ENCODE data around the gene PREB. TPM values are rescaled to one million over a fixed set of nuclear protein-coding genes. Genes with fewer than 3 reads are reported as not detected.

The PREB gene
- total RNA-seq, 6 experiments from 2014 or later = 43.4 to 50.7 (median 46.4) TPM

DNA sequence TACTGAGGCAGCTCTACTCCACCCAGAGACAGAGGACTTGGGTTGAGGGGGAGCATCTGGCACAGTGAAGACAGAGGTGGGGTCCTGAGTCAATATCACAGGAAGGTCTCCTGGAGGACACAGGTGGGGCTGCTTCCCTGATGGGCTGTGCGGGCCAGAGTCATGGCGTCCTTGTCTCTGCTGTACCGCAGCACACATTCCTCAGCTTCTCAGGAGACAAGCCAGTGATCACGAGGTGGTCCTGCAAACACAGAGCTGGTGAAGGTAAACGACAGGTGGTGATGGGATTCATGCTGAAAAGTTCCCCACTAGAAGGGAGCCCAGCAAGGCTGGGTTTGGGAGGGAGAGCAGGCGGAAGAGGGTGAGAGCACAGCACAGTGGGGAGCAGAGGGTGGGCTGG, 24.0 kb upstream of the PREB start:
- peaks cover 28% of the 10 kb centered on the region for H3K27me3 Mint-ChIP-seq (ENCODE audit: insufficient read depth)
- peaks cover 11% of the 10 kb centered on the region for H3K4me1 Mint-ChIP-seq (ENCODE audit: low read depth)
- no peak overlapping the region for H3K27ac Mint-ChIP-seq
- no peaks in the 10 kb centered on the region for H3K9me3 Mint-ChIP-seq
- no peaks in the 10 kb centered on the region for H3K36me3 Mint-ChIP-seq (ENCODE audit: low read depth)
- no peak for DNase-seq
- TF ChIP-seq, protein P1, sequence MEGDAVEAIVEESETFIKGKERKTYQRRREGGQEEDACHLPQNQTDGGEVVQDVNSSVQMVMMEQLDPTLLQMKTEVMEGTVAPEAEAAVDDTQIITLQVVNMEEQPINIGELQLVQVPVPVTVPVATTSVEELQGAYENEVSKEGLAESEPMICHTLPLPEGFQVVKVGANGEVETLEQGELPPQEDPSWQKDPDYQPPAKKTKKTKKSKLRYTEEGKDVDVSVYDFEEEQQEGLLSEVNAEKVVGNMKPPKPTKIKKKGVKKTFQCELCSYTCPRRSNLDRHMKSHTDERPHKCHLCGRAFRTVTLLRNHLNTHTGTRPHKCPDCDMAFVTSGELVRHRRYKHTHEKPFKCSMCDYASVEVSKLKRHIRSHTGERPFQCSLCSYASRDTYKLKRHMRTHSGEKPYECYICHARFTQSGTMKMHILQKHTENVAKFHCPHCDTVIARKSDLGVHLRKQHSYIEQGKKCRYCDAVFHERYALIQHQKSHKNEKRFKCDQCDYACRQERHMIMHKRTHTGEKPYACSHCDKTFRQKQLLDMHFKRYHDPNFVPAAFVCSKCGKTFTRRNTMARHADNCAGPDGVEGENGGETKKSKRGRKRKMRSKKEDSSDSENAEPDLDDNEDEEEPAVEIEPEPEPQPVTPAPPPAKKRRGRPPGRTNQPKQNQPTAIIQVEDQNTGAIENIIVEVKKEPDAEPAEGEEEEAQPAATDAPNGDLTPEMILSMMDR (IDR thresholded peaks at IDR 0.05) = no peak
- H3K4me3 Mint-ChIP-seq = no peak overlapping the region

DNA sequence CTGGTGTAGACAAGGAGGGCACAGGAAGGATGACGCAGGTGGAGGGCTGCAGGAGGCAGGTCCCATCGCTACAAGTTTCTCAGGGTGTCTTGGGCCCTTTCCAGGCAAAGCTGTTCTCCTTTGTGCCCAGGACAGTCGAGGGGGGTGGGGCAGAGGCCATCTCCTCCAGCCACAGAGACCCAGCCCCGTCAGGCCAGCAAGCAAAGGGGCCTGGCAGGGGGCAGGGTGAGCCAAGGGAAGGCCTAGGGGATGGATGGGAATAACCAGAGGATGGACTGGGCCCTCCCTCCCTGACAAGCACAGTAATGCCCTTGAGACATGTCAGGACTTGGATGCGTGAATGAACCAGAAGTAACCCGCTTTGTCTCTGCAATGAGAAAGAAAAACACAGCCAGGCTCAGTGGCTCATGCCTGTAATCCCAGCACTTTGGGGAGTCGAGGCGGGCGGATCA, 20.7 kb upstream of the PREB start:
- no peaks in the 10 kb centered on the region for H3K36me3 Mint-ChIP-seq (ENCODE audit: low read depth)
- H3K4me3 Mint-ChIP-seq = no peak overlapping the region
- H3K27ac Mint-ChIP-seq = no peak overlapping the region
- no peaks in the 10 kb centered on the region for H3K9me3 Mint-ChIP-seq
- H3K27me3 Mint-ChIP-seq (ENCODE audit: insufficient read depth) = peaks cover 39% of the 10 kb centered on the region
- peaks cover 6% of the 10 kb centered on the region for H3K4me1 Mint-ChIP-seq (ENCODE audit: low read depth)
- no peak for DNase-seq
- TF ChIP-seq, protein P1 (IDR thresholded peaks at IDR 0.05) = no peak

DNA sequence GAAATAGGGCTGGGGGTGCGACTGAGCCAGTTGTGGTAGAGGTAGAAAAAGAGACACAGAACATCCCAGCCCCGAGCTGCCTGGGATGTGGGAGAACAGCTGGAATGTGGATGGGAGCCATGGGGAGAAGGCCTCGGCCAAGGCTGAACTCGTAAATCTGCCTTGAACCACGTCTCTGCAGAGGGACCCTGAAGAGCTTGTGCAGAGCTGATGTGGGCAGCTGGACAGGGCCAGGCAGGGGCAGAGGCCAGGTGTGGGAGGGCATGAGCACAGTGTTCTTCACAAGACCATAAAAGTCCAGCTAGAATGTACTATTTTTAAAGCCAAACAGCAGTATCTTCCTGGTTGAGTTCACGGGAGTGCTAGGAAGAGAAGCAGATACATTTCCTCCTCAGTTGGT, 20.1 kb upstream of the PREB start:
- peaks cover 42% of the 10 kb centered on the region for H3K27me3 Mint-ChIP-seq (ENCODE audit: insufficient read depth)

DNA sequence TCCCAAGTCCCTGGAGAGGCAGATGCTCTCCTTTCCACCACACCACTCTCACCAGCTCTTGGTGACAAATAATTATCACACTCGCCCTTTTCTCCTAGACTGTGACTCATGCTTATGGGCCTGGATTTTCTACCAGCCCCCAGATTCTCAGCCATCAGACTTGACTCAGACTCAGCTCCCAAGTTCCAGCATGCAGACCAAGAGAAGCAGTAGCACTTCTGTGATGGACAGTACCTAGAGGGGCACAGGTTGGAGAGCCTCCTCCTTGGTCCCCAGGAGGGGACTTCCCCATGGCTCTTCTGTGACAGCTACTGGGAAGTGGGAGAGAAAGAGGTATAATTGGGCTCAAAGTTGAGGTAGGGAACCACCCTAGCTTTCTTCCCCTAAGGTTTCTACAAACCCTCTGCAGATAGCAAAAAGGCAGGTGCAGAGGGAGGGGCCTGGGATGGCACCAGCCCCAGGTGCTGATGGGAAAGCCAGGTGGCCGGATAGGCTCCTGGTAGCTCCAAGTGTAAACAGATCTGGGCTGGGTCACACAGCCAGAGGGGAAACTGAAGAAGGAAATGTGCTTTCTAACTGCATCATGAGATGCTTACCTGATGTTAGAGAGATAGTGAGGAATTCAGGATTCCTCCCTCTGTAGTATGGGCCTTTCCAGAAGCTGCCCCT, 18.5 kb upstream of the PREB start:
- no peaks in the 10 kb centered on the region for H3K9me3 Mint-ChIP-seq
- H3K36me3 Mint-ChIP-seq (ENCODE audit: low read depth) = no peaks in the 10 kb centered on the region
- DNase-seq = peak; percentile 43
- peaks cover 43% of the 10 kb centered on the region for H3K27me3 Mint-ChIP-seq (ENCODE audit: insufficient read depth)
- H3K4me1 Mint-ChIP-seq (ENCODE audit: low read depth) = peaks cover 6% of the 10 kb centered on the region
- H3K27ac Mint-ChIP-seq = no peak overlapping the region
- H3K4me3 Mint-ChIP-seq = no peak overlapping the region
- TF ChIP-seq, protein P1 (IDR thresholded peaks at IDR 0.05) = no peak

More for the DNA sequence above, 20.1 kb upstream of the PREB start:
- H3K27ac Mint-ChIP-seq = no peak overlapping the region
- no peaks in the 10 kb centered on the region for H3K36me3 Mint-ChIP-seq (ENCODE audit: low read depth)
- H3K9me3 Mint-ChIP-seq = no peaks in the 10 kb centered on the region
- H3K4me3 Mint-ChIP-seq = no peak overlapping the region
- no peak for DNase-seq
- peaks cover 6% of the 10 kb centered on the region for H3K4me1 Mint-ChIP-seq (ENCODE audit: low read depth)
- TF ChIP-seq, protein P1 (IDR thresholded peaks at IDR 0.05) = no peak

DNA sequence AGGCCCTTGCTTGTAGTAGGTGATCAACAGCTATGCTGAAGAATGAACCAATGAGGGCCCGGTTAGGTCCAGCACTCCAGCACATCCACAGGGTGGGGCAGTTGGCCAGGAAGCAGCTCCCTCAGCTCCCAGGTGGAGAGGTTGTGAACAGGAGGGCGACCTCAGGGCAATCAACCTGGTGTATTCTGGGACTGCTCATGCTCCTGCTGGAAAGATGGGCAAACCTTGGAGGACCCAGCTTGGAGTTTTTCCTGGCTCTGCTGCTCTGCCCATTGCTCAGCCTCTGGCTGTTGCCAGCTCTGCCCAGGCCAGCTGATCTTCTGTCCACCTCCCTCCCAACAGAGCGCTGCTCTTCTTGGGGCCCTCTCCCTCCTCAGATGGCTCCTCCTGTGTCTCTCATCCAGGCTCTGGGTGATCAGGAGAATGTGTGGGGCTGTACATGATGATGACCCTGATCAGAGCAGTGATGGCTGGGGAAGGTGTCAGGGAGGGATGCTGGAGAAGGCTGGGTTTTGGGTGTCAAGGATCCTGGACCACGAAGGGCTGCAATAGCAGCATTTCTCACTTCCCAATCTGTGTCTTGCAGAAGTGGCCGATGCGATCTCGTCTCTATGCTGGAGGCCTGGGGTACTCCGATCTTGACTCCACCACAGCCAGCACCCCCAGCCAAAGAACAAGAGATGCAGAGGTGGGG, 17.8 kb upstream of the PREB start:
- Mint-ChIP-seq H3K9me3 (no peaks in the 10 kb centered on the region), H3K27ac (no peak overlapping the region), H3K4me1 (ENCODE audit: low read depth) (peaks cover 6% of the 10 kb centered on the region), H3K36me3 (ENCODE audit: low read depth) (no peaks in the 10 kb centered on the region), H3K27me3 (ENCODE audit: insufficient read depth) (peaks cover 43% of the 10 kb centered on the region), H3K4me3 (no peak overlapping the region)
- TF ChIP-seq, protein P1 (IDR thresholded peaks at IDR 0.05) = no peak
- DNase-seq = no peak
